GM18520 (cell line): Measurements from ENCODE around the gene FMN1.

Source experiments
- ATAC-seq: cut with Tn5 transposase; IDR thresholded peaks from one replicate; pipeline ENCODE4 v1.9.1; 2021; ENCODE audit not compliant: unreplicated experiment

FMN1 gene

GRCh38 chr15:33125894-33126537 is 68.5 kb downstream of the FMN1 start:
- no peak for ATAC-seq

DNA sequence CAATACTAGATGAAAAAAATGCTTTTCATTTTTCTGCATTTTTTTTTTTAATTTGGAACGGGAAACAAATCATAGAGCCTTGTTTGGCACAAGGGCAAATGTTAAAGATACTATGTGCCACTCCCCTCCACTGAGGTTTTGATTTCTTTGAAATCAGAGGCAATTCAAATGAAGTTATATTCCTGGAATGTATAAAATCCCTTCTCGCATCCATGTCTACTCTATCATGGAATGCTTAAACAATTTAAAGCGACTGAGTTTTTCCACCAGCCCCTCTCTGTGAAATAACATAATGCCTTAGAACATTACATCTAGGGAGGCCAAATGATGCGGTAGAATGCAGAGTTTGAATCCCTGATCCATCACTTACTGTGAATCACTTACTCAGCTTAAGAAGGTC is 69.7 kb downstream of the FMN1 start:
- ATAC-seq = no peak

DNA sequence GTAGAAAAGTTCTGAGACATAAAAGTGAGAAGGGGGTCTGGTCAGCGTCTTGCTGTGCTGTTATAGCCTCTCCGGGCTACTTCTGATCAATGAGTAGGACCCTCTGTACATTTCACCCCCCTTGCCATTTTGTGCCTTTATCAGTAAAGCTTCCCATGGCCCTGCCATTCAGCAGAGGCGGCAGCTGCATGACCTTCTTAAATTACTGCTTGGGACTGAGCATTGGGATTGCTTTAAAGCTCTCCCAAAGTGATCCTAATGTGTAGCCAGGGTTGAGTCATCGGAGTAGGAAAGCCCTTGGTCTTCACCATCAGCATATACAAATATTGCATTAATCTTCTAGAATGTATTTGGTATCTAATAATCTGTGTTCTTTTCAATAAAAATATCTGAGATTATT is 70.2 kb downstream of the FMN1 start:
- ATAC-seq = no peak

GRCh38 chr15:33119865-33120264 is 74.6 kb downstream of the FMN1 start:
- ATAC-seq = no peak

GRCh38 chr15:33119273-33119672 is 75.2 kb downstream of the FMN1 start:
- no peak for ATAC-seq

DNA sequence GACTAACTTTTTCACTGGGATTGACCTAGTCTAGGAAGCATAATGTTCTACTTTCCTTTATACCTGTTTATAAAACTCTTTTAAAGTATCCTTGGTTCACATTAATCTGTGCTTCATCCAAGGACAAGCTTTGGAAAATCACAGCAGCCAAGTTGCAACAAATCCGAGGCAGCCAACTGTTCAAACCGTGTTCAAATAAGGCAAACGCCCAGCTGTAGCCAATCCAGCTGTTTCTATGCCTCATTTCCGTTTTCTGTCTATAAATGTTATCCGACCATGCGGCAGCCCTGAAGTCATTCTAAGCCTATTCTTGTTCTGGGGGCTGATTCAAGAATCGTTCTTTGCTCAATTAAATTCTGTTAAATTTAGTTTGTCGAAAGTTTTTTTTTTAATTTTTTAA is 78.3 kb downstream of the FMN1 start:
- ATAC-seq = no peak

- no peak for ATAC-seq
These were observed 79.2 kb downstream of the FMN1 start for GRCh38 chr15:33115191-33115861.

DNA sequence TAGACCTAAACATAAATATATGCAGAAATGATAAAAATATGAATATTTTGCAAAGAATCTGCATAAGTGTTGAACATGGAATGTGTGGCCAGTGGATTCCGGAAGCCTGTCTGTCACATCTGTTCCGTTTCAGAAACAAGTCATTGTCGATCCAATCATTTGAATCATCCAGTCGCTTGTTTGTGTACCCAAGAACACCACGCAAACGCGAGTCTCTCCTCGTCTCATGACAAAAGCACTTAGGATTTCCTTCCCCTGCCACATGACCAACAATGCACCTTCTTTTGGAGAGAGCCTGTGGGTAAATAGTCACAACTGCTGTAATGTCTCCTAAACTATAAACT is 80.2 kb downstream of the FMN1 start:
- ATAC-seq = no peak

GRCh38 chr15:33113666-33114373 is 80.7 kb downstream of the FMN1 start:
- no peak for ATAC-seq

GRCh38 chr15:33112541-33113105 is 81.9 kb downstream of the FMN1 start:
- ATAC-seq = no peak

GRCh38 chr15:33111041-33111451 is 83.5 kb downstream of the FMN1 start:
- ATAC-seq = no peak

DNA sequence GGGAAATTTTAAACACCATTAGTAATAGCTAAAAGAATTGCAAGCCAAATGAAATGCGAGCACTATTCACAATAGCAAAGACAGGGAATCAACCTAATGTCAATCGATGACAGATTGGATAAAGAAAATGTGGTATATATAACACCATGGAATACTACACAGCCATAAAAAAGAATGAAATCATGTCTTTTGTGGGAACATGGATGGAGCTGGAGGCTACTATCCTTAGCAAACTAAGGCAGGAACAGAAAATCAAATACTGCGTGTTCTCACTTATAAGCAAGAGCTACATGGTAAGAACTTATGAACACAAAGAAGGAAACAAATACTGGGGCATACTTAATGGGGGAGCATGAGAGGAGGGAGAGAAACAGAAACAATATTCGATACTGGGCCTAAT is 85.2 kb downstream of the FMN1 start:
- ATAC-seq = no peak

GRCh38 chr15:33108518-33108917 is 86.0 kb downstream of the FMN1 start:
- ATAC-seq = no peak

DNA sequence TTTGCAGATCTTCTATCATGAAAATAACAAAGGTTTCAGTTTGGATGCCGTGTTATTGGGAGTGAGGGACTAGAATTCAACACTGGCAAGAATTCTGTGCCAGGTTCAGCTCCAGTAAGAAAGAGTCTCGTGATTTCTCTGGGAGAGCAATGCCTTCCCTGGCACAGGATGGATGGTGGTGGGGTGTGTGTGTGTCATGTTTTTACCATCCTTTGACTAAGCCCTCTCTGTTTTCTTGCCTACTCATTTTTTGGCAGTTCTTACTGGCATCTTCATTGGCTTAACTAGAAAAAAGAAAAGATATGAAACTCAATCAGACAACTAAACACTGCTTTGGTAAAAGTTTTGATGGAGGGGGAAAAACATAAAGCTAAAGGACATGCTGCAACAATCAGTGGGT is 86.6 kb downstream of the FMN1 start:
- ATAC-seq = no peak

- ATAC-seq = no peak
These were observed 90.3 kb downstream of the FMN1 start for GRCh38 chr15:33104212-33104611.

DNA sequence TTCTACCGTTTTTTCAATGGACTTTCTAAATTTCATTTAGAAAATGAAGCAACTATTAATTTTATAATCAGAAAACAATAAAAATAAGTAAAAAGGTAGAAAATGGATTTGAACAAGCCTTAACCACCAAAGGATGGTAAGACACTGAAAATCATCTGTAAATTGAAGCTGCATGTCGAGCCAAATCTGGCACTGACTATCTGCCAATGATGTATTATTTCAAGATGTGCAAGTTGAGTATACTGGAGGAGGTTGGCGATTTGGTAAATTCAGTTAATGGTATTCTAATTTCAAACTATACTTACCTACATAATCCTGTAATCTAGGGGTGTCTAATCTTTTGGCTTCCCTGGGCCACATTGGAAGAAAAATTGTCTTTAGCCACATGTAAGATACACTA is 93.5 kb downstream of the FMN1 start:
- ATAC-seq = no peak

DNA sequence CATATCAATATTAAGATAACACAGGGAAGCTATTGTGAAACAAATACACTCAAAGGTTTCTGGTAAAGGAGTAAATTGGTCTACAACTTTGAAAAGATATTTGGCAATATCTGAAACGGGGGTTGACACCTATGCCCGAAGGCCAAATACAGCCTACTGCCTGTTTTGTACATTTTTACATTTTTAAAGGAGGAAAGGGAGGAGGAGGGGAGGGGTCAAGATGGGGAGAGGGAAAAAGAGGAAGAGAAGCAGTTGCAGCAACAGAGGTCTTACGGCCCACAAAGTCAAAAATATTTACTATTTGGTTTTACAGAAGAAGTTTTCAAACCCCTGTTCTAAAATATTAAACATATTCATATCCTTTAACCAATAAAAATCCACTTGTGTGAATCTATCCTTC is 94.2 kb downstream of the FMN1 start:
- no peak for ATAC-seq

DNA sequence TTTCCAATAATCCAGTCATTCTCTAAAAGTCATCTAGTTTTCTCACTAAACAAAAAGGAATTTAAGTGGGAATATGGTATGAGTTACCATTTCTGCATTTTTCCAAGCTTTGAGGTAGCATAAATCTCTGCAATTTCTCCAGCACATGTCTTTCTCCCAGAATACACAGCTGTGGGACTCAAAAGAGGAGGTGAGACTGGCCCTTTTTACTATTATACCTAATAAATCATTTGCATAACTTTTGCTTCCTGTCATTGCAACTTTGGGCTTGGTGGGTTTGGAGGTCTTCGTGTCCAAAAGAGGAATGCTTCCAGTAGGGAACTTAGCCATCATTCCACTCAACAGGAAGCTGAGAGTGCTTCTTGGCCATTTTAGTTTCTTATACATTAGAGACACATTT is 94.8 kb downstream of the FMN1 start:
- no peak for ATAC-seq

GRCh38 chr15:33099213-33099612 is 95.3 kb downstream of the FMN1 start:
- no peak for ATAC-seq

- ATAC-seq = no peak
These were observed 96.1 kb downstream of the FMN1 start for GRCh38 chr15:33098094-33099058.

DNA sequence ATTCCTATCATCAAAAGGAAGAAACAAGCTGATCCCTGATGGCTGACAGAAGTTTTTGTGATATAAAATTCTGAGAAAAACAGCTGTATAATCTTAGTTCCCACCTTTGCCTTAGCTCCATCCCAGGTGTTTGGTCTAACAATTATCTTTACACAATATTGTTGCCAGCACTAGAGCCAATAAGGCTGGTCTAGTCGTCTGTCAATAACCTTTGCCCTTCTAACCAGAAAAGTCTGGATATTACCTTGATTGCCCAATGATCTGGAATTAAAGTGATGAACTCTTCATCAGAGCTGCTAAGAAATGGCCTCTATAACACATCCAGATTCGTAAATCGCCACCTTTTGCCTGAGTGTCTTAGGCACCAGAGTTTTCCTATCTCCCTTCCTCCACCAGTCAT is 98.4 kb downstream of the FMN1 start:
- ATAC-seq = no peak
